Measurements from ENCODE around the gene PPT1. TPM values are rescaled to one million over a fixed set of nuclear protein-coding genes. Genes with fewer than 3 reads are reported as not detected.

PPT1 gene
- total and polyA plus RNA-seq, 2 of the 13 experiments (the other 11 are each of a cell fraction or from before 2014, with no cell fraction given): 129 TPM

GRCh38 chr1:40058453-40059337 is 38.4 kb downstream of the PPT1 start (continued):
- TF ChIP-seq MNT (IDR thresholded peaks at IDR 0.05) (no peak), YY1 (IDR thresholded peaks at IDR 0.05; ENCODE audit: insufficient read depth, insufficient replicate concordance, low read depth, low read length) (no peak), ZNF362 (CRISPR knock-in tag; IDR thresholded peaks at IDR 0.05; ENCODE audit: borderline replicate concordance) (peak; percentile 97), FUBP1 (CRISPR knock-in tag; IDR thresholded peaks at IDR 0.05; ENCODE audit: borderline replicate concordance) (no peak), GRHL1 (CRISPR knock-in tag; conservative IDR thresholded peaks at IDR 0.05) (no peak), MLX (CRISPR knock-in tag; IDR thresholded peaks at IDR 0.05) (no peak), ZNF770 (CRISPR knock-in tag; IDR thresholded peaks at IDR 0.05) (no peak), HDAC2 (CRISPR knock-in tag; IDR thresholded peaks at IDR 0.05) (peak; percentile 66), GTF2F1 (IDR thresholded peaks at IDR 0.05; ENCODE audit: low read length) (no peak), MIER3 (CRISPR knock-in tag; IDR thresholded peaks at IDR 0.05; ENCODE audit: borderline replicate concordance) (no peak), NCOA2 (CRISPR knock-in tag; IDR thresholded peaks at IDR 0.05) (peak; percentile 23; the same call in 1 of the 2 replicates), SMYD3 (CRISPR knock-in tag; IDR thresholded peaks at IDR 0.05) (no peak; the same call in 1 of the 2 replicates), KDM4B (CRISPR knock-in tag; IDR thresholded peaks at IDR 0.05) (no peak)
